Measurements from ENCODE around the gene SPOCK3. TPM values are rescaled to one million over a fixed set of nuclear protein-coding genes. Genes with fewer than 3 reads are reported as not detected.
"Not testable (repeated sequence)": the region's sequence is repeated elsewhere in the genome, so short reads cannot be mapped to it uniquely, and the experiment has no call there.

The SPOCK3 gene
- total RNA-seq, 1 donor from 2014 or later: 2.3 TPM

- H3K4me1 Mint-ChIP-seq: peaks cover 2% of the 10 kb centered on the region
Measured at GRCh38 chr4:166989886-166990285, 244.4 kb downstream of the SPOCK3 start.

GRCh38 chr4:166987026-166987425, 247.3 kb downstream of the SPOCK3 start:
- Mint-ChIP-seq H3K36me3 (no peaks in the 10 kb centered on the region), H3K4me3 (no peak overlapping the region), H3K4me1 (peaks cover 2% of the 10 kb centered on the region), H3K27me3 (ENCODE audit: low read depth) (no peaks in the 10 kb centered on the region), H3K9me3 (no peaks in the 10 kb centered on the region), H3K27ac (no peak overlapping the region)
- no peak for DNase-seq (ENCODE audit: low spot score in 2 of 2, unreplicated experiment in 2 of 2)
- TF ChIP-seq CTCF (IDR thresholded peaks at IDR 0.05; ENCODE audit: unreplicated experiment): no peak

More at GRCh38 chr4:166989886-166990285, 244.4 kb downstream of the SPOCK3 start:
- Mint-ChIP-seq H3K27me3 (ENCODE audit: low read depth) (no peaks in the 10 kb centered on the region), H3K36me3 (no peaks in the 10 kb centered on the region), H3K9me3 (no peaks in the 10 kb centered on the region), H3K27ac (no peak overlapping the region), H3K4me3 (no peak overlapping the region)
- no peak for DNase-seq (ENCODE audit: low spot score in 2 of 2, unreplicated experiment in 2 of 2)
- no peak for TF ChIP-seq CTCF (IDR thresholded peaks at IDR 0.05; ENCODE audit: unreplicated experiment)

DNA sequence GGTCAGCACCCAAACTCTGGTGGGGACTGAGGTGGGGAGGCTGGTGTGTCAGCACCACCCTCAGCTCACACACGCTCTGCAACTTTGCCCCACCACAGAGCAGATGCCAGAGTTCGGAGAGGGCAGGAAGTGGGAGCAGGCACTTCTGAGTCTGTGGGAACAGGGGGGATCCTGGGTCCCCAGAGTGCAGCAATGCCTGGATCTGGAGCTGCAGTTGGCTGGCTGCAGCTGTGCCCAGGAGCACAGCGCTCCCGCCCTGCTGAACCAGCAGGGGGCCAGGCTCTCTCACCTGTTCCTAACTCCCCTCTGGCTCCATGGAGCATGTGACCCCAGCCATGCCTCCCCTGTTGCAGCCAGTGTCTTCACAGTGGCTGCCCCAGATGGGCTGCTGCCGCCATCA, 252.4 kb downstream of the SPOCK3 start:
- Mint-ChIP-seq H3K27me3 (ENCODE audit: low read depth) (no peaks in the 10 kb centered on the region), H3K9me3 (no peaks in the 10 kb centered on the region), H3K4me1 (peaks cover 8% of the 10 kb centered on the region), H3K4me3 (no peak overlapping the region), H3K27ac (no peak overlapping the region), H3K36me3 (no peaks in the 10 kb centered on the region)
- no peak for TF ChIP-seq CTCF (IDR thresholded peaks at IDR 0.05; ENCODE audit: unreplicated experiment)
- no peak for DNase-seq (ENCODE audit: low spot score in 2 of 2, unreplicated experiment in 2 of 2)

- H3K27ac Mint-ChIP-seq: no peak overlapping the region
- H3K27me3 Mint-ChIP-seq (ENCODE audit: low read depth): no peaks in the 10 kb centered on the region
- no peak for TF ChIP-seq CTCF (IDR thresholded peaks at IDR 0.05; ENCODE audit: unreplicated experiment)
- H3K36me3 Mint-ChIP-seq: no peaks in the 10 kb centered on the region
- DNase-seq (ENCODE audit: low spot score in 2 of 2, unreplicated experiment in 2 of 2): no peak
- peaks cover 8% of the 10 kb centered on the region for H3K4me1 Mint-ChIP-seq
- peaks cover 6% of the 10 kb centered on the region for H3K9me3 Mint-ChIP-seq
- no peak overlapping the region for H3K4me3 Mint-ChIP-seq
Measured at GRCh38 chr4:166980419-166980818, 253.9 kb downstream of the SPOCK3 start.

DNA sequence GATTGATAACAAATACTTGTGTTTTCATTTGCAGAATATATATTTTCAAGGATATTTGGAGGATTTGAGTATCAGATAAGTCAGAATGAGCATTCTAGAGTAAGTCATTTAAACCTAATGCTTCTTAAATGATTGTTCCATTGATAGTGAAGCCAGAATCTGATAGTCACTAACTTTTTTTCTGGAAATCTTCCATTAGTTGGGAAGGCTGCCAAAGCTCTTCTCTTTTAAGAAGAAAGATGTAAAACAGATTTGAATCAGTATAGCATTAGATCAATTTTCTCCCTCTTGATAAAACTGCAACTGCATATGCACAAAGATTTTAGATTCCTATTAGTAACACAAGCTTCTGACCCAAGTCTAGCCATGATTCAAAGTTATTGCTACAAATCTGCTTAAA, 256.7 kb downstream of the SPOCK3 start:
- Mint-ChIP-seq H3K4me1 (peaks cover 14% of the 10 kb centered on the region), H3K9me3 (peaks cover 13% of the 10 kb centered on the region), H3K27ac (no peak overlapping the region), H3K36me3 (no peaks in the 10 kb centered on the region), H3K27me3 (ENCODE audit: low read depth) (no peaks in the 10 kb centered on the region), H3K4me3 (no peak overlapping the region)
- TF ChIP-seq CTCF (IDR thresholded peaks at IDR 0.05; ENCODE audit: unreplicated experiment): no peak
- no peak for DNase-seq (ENCODE audit: low spot score in 2 of 2, unreplicated experiment in 2 of 2)

DNA sequence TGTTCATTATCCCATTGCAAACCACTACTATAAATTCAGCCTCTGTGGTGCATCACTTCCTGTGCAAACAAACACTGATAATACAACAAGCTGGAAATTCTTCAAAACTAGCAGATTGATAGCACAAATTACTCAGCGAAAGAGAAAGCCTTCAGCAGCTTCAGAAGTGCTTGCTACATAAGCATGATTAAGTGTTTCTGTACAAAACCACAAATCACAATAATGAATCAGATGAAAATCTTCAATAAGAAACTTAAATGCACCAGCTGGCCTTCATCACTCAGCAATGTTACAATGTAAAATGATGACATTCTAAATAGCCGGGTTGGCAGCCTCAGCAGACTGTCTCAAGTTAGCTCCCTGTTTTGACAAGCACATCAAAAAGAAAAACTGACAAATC, 262.2 kb downstream of the SPOCK3 start:
- H3K9me3 Mint-ChIP-seq: peaks cover 36% of the 10 kb centered on the region
- peak overlapping the region; percentile 44 for H3K27ac Mint-ChIP-seq
- H3K36me3 Mint-ChIP-seq: peaks cover 10% of the 10 kb centered on the region
- TF ChIP-seq CTCF (IDR thresholded peaks at IDR 0.05; ENCODE audit: unreplicated experiment): no peak
- H3K4me1 Mint-ChIP-seq: peaks cover 16% of the 10 kb centered on the region
- DNase-seq (ENCODE audit: low spot score in 2 of 2, unreplicated experiment in 2 of 2): no peak
- no peak overlapping the region for H3K4me3 Mint-ChIP-seq
- no peaks in the 10 kb centered on the region for H3K27me3 Mint-ChIP-seq (ENCODE audit: low read depth)

GRCh38 chr4:166968219-166968618, 266.1 kb downstream of the SPOCK3 start:
- H3K27ac Mint-ChIP-seq; DNase-seq (ENCODE audit: low spot score in 2 of 2, unreplicated experiment in 2 of 2); H3K27me3 Mint-ChIP-seq (ENCODE audit: low read depth); H3K4me3 Mint-ChIP-seq: not testable (repeated sequence)
- H3K36me3 Mint-ChIP-seq: peaks cover 10% of the 10 kb centered on the region
- peaks cover 16% of the 10 kb centered on the region for H3K4me1 Mint-ChIP-seq
- peaks cover 32% of the 10 kb centered on the region for H3K9me3 Mint-ChIP-seq

Data from mesothelial cell of epicardium (in vitro differentiated cells).